HepG2 (cell line): Measurements from ENCODE around the gene PPP2R5C. TPM values are rescaled to one million over a fixed set of nuclear protein-coding genes. Genes with fewer than 3 reads are reported as not detected.

Experiments used
- BRCA1 ChIP-seq: sonication (generic); formaldehyde crosslinking; IDR thresholded peaks from 2 replicates; pipeline ENCODE4 v1.4.0; 2020; ENCODE audit warnings: missing genetic modification reagents
- NCOR1 ChIP-seq: fragments of 200-600 bp; sonication (generic); IDR thresholded peaks from 2 replicates; pipeline ENCODE4 v1.7.0; 2017; ENCODE audit warnings: antibody characterized with exemption, low read length, borderline replicate concordance
- NR2F1 ChIP-seq, 2 experiments: fragments of 450-650 bp in 1 of 2; formaldehyde crosslinking in 1 of 2; IDR thresholded peaks; 2 replicates each; pipeline versions ENCODE4 v1.5.0 to v1.6.1; 2016 to 2020; ENCODE audit warnings: mild to moderate bottlenecking in 1 of 2, missing compliant biosample characterization in 1 of 2, missing genetic modification reagents in 1 of 2, moderate library complexity in 1 of 2
- PLRG1 ChIP-seq: fragments of 450-650 bp; conservative IDR thresholded peaks from 2 replicates; pipeline ENCODE4 v1.6.1; 2016
- POGZ ChIP-seq: sonication (generic); formaldehyde crosslinking; IDR thresholded peaks from 2 replicates; pipeline ENCODE4 v1.4.0; 2020; ENCODE audit warnings: mild to moderate bottlenecking, missing genetic modification reagents
- RBM22 ChIP-seq: fragments of 200-400 bp; formaldehyde crosslinking; optimal IDR thresholded peaks from 2 replicates; pipeline ENCODE3; 2017; ENCODE audit warnings: mild to moderate bottlenecking, low read length, moderate library complexity
- RBM39 ChIP-seq: fragments of 200-400 bp; formaldehyde crosslinking; IDR thresholded peaks from one replicate; pipeline ENCODE4 v1.6.1; 2018; ENCODE audit warnings: antibody characterized with exemption, mild to moderate bottlenecking, low read depth, low read length; ENCODE audit not compliant: poor library complexity, severe bottlenecking
- REPIN1 ChIP-seq: sonication (generic); formaldehyde crosslinking; IDR thresholded peaks from 2 replicates; pipeline ENCODE4 v1.8.0; 2022; ENCODE audit warnings: missing genetic modification reagents, low read depth, mild to moderate bottlenecking, borderline replicate concordance
- SP1 ChIP-seq, 2 experiments: fragments of 450-650 bp in 1 of 2; sonication (generic) in 1 of 2; formaldehyde crosslinking in 1 of 2; IDR thresholded peaks; 2 replicates each; pipeline versions ENCODE4 v1.4.0 to v1.6.1; 2016 to 2020; ENCODE audit warnings: missing genetic modification reagents in 1 of 2
- U2AF1 ChIP-seq: fragments of 200-400 bp; formaldehyde crosslinking; optimal IDR thresholded peaks from 2 replicates; pipeline ENCODE3; 2017; ENCODE audit warnings: mild to moderate bottlenecking, low read depth, low read length
- ZNF317 ChIP-seq: sonication (generic); formaldehyde crosslinking; IDR thresholded peaks from 2 replicates; pipeline ENCODE4 v1.5.0; 2020; ENCODE audit warnings: mild to moderate bottlenecking, missing genetic modification reagents
- ZNF337 ChIP-seq: sonication (generic); formaldehyde crosslinking; IDR thresholded peaks from 2 replicates; pipeline ENCODE4 v1.5.1; 2020; ENCODE audit warnings: missing genetic modification reagents, low read depth, mild to moderate bottlenecking, borderline replicate concordance
- ZNF350 ChIP-seq: sonication (generic); formaldehyde crosslinking; IDR thresholded peaks from 2 replicates; pipeline ENCODE4 v1.4.0; 2020; ENCODE audit warnings: mild to moderate bottlenecking, low read depth, missing genetic modification reagents, borderline replicate concordance
- ZNF614 ChIP-seq: IDR thresholded peaks from 2 replicates; pipeline ENCODE4 v1.6.1; 2018; ENCODE audit warnings: missing biosample characterization, missing genetic modification reagents, inconsistent platforms, borderline replicate concordance
- ZNF670 ChIP-seq: sonication (generic); formaldehyde crosslinking; IDR thresholded peaks from 2 replicates; pipeline ENCODE4 v1.8.0; 2022; ENCODE audit warnings: mild to moderate bottlenecking, missing genetic modification reagents, borderline replicate concordance
- ZNF761 ChIP-seq: sonication (generic); formaldehyde crosslinking; conservative IDR thresholded peaks from 2 replicates; pipeline ENCODE4 v1.4.0; 2020; ENCODE audit warnings: mild to moderate bottlenecking, missing genetic modification reagents
- ZSCAN21 ChIP-seq: sonication (generic); formaldehyde crosslinking; IDR thresholded peaks from 2 replicates; pipeline ENCODE4 v1.8.0; 2022; ENCODE audit warnings: mild to moderate bottlenecking, missing genetic modification reagents, moderate library complexity, borderline replicate concordance
- polyA plus RNA-seq, 8 experiments: library from polyadenylated mRNA; depleted of rRNA in 3 of 8; stranded (reverse) in 7 of 8; unstranded in 1 of 8; fragments of >200 nt; fragmentation: Illumina TruSeq in 4 of 8; extraction: Trizol in 4 of 8; gene quantifications; 2 replicates each; pipeline versions ENCODE4 v1.2.1 to v1.2.3, GENCODE V29; 2011 to 2016; ENCODE audit warnings: low read depth in 4 of 8, missing spikeins in 1 of 8, mixed read lengths in 1 of 8; ENCODE audit not compliant: insufficient read depth in 1 of 8
- total RNA-seq, 5 experiments: library from RNA; depleted of rRNA; stranded (reverse); fragments of >200 nt; fragmentation: Illumina TruSeq; extraction: Trizol; gene quantifications; 2 replicates each; pipeline ENCODE4 v1.2.3, GENCODE V29; 2016; ENCODE audit warnings: low read depth in 1 of 5
- TF ChIP-seq, protein P1 (sequence below): sonication (generic); formaldehyde crosslinking; IDR thresholded peaks from 2 replicates; pipeline ENCODE4 v1.4.0; 2020; ENCODE audit warnings: missing genetic modification reagents, low read depth, mild to moderate bottlenecking, borderline replicate concordance
- TF ChIP-seq, protein P2 (sequence below): IDR thresholded peaks from 2 replicates; pipeline ENCODE4 v1.6.1; 2016; ENCODE audit warnings: control low read depth
- TF ChIP-seq, protein P3 (sequence below): sonication (generic); formaldehyde crosslinking; IDR thresholded peaks from 2 replicates; pipeline ENCODE4 v1.5.1; 2020; ENCODE audit warnings: missing genetic modification reagents, mild to moderate bottlenecking, borderline replicate concordance
- TF ChIP-seq, protein P4 (sequence below): sonication (generic); formaldehyde crosslinking; IDR thresholded peaks from 2 replicates; pipeline ENCODE4 v1.9.0; 2021; ENCODE audit warnings: missing genetic modification reagents, mild to moderate bottlenecking, borderline replicate concordance
- TF ChIP-seq, protein P5 (sequence below): sonication (generic); formaldehyde crosslinking; IDR thresholded peaks from 2 replicates; pipeline ENCODE4 v1.8.0; 2022; ENCODE audit warnings: mild to moderate bottlenecking, missing genetic modification reagents, moderate library complexity

Gene PPP2R5C
- total and polyA plus RNA-seq, 2 of the 13 experiments (the other 11 are each of a cell fraction or from before 2014, with no cell fraction given): 74.3 to 78.5 TPM

DNA sequence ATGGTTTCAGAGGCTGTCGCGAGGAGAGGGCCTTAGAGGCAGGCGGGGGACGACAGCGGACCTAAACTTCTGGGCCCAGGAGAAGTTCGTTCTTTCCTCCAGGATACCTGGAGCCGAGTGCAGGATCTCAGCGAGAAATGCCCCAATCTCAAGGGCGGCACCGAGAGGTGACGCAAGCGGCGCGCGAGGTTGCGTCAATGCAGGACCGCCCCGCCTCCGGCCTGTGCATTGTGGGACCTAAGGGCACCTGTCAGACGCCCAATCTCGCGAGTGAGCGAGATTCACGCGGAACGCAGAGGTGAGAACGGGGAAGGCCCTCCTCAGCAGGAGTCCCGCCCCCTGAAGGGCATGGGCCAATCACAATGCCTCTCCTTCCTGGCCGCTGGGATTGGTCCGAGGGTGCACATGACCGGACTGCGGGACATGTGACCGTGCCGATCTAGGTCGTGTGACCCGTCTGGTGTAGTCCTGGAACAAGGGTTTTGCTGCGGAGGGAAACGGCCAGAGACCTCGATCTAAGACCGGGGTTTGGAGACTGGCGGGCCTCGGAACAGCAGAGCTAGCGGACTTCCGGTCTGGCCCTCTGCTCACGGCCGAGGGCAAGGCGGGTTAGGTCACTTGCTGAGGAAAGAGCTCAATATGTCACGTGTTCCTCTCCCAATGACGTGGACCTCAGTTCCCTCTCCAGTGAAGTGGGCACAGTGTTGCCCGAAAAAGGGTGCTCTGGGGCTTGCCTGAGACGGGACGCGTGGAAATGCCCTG lies 186.6 kb downstream of the PPP2R5C start (continued):
- TF ChIP-seq SP1 (IDR thresholded peaks at IDR 0.05) (peak; percentile 98), SP1 (CRISPR knock-in tag; IDR thresholded peaks at IDR 0.05) (peak; percentile 96), NR2F1 (CRISPR knock-in tag; IDR thresholded peaks at IDR 0.05) (no peak; a peak in 1 of 4 replicates), PLRG1 (no peak), ZNF761 (CRISPR knock-in tag) (no peak), ZNF670 (CRISPR knock-in tag) (peak; percentile 28; the same call in 1 of the 2 replicates), U2AF1 (peak; percentile 65), ZNF614 (CRISPR knock-in tag) (peak; percentile 83; the same call in 1 of the 2 replicates), REPIN1 (CRISPR knock-in tag) (peak; percentile 91), ZNF337 (CRISPR knock-in tag) (peak; percentile 45; the same call in 1 of the 2 replicates), ZNF350 (CRISPR knock-in tag) (peak; percentile 94), POGZ (CRISPR knock-in tag) (peak; percentile 92), ZSCAN21 (peak; percentile 60; the same call in 1 of the 2 replicates), BRCA1 (CRISPR knock-in tag) (peak; percentile 81), RBM39 (peak; percentile 98), RBM22 (no peak), ZNF317 (CRISPR knock-in tag) (peak; percentile 41; the same call in 1 of the 2 replicates), NCOR1 (no peak; the same call in 1 of the 2 replicates)
- TF ChIP-seq, protein P1, sequence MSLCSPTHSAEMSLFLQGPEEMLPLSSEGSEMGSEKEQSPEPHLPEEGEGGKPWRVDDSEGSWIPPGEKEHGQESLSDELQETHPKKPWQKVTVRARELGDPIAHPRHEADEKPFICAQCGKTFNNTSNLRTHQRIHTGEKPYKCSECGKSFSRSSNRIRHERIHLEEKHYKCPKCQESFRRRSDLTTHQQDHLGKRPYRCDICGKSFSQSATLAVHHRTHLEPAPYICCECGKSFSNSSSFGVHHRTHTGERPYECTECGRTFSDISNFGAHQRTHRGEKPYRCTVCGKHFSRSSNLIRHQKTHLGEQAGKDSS: peak; percentile 89; the same call in 1 of the 2 replicates
- TF ChIP-seq, protein P2, sequence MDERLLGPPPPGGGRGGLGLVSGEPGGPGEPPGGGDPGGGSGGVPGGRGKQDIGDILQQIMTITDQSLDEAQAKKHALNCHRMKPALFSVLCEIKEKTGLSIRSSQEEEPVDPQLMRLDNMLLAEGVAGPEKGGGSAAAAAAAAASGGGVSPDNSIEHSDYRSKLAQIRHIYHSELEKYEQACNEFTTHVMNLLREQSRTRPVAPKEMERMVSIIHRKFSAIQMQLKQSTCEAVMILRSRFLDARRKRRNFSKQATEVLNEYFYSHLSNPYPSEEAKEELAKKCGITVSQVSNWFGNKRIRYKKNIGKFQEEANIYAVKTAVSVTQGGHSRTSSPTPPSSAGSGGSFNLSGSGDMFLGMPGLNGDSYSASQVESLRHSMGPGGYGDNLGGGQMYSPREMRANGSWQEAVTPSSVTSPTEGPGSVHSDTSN (CRISPR knock-in tag): no peak
- TF ChIP-seq, protein P3, sequence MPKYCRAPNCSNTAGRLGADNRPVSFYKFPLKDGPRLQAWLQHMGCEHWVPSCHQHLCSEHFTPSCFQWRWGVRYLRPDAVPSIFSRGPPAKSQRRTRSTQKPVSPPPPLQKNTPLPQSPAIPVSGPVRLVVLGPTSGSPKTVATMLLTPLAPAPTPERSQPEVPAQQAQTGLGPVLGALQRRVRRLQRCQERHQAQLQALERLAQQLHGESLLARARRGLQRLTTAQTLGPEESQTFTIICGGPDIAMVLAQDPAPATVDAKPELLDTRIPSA (CRISPR knock-in tag): no peak
- TF ChIP-seq, protein P4, sequence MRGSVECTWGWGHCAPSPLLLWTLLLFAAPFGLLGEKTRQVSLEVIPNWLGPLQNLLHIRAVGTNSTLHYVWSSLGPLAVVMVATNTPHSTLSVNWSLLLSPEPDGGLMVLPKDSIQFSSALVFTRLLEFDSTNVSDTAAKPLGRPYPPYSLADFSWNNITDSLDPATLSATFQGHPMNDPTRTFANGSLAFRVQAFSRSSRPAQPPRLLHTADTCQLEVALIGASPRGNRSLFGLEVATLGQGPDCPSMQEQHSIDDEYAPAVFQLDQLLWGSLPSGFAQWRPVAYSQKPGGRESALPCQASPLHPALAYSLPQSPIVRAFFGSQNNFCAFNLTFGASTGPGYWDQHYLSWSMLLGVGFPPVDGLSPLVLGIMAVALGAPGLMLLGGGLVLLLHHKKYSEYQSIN: no peak
- TF ChIP-seq, protein P5, sequence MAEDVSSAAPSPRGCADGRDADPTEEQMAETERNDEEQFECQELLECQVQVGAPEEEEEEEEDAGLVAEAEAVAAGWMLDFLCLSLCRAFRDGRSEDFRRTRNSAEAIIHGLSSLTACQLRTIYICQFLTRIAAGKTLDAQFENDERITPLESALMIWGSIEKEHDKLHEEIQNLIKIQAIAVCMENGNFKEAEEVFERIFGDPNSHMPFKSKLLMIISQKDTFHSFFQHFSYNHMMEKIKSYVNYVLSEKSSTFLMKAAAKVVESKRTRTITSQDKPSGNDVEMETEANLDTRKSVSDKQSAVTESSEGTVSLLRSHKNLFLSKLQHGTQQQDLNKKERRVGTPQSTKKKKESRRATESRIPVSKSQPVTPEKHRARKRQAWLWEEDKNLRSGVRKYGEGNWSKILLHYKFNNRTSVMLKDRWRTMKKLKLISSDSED (CRISPR knock-in tag): no peak
